HuH-7 (cell line): ENCODE measurements around the gene GLYATL3.
"Not testable (repeated sequence)": the region's sequence is repeated elsewhere in the genome, so short reads cannot be mapped to it uniquely, and the experiment has no call there.

Source experiments
- DNase-seq: peaks from one replicate; pipeline ENCODE4 v3.0.0; 2011; ENCODE audit warnings: low spot score

Gene GLYATL3

GRCh38 chr6:49499623-49500022 lies at the start of gene GLYATL3:
GLYATL3 (plus strand) TSS chr6:49499923; CDS start chr6:49511991, 12,068 bp downstream.
- no peak for DNase-seq

- DNase-seq = no peak
Observed at GRCh38 chr6:49453221-49453620, 46.5 kb upstream of the GLYATL3 start.

- no peak for DNase-seq
Observed at GRCh38 chr6:49454787-49455709, 44.7 kb upstream of the GLYATL3 start.

DNA sequence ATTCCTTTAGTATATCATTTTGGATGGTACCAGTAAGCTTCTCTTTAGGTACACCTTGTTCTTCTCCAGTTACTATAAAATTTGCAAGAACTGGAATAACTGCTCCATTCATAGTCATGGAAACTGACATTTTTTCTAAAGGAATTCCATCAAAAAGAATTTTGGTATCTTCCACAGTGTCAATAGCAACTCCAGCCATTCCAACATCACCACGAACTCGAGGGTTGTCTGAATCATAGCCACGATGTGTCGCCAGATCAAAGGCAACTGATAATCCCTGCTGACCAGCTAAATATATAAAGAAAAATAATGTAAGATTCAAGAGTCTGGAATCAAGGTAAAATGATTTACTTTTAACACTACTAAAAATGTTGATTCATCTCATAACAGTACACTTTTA lies 42.0 kb upstream of the GLYATL3 start:
- DNase-seq = no peak

- DNase-seq = no peak
Observed at GRCh38 chr6:49462071-49462470, 37.7 kb upstream of the GLYATL3 start.

- no peak for DNase-seq
Observed at GRCh38 chr6:49462599-49462926, 37.2 kb upstream of the GLYATL3 start.

- DNase-seq = peak; percentile 75
Observed at GRCh38 chr6:49462927-49463611, 36.7 kb upstream of the GLYATL3 start, which contains the start of the genes CENPQ and MMUT. CENPQ (plus strand) TSS chr6:49463370; CDS start chr6:49470177, 6,807 bp downstream. MMUT (minus strand) TSS chr6:49463253; CDS start chr6:49459466, 3,787 bp downstream.

- no peak for DNase-seq
Observed at GRCh38 chr6:49463612-49463967, 36.1 kb upstream of the GLYATL3 start.

DNA sequence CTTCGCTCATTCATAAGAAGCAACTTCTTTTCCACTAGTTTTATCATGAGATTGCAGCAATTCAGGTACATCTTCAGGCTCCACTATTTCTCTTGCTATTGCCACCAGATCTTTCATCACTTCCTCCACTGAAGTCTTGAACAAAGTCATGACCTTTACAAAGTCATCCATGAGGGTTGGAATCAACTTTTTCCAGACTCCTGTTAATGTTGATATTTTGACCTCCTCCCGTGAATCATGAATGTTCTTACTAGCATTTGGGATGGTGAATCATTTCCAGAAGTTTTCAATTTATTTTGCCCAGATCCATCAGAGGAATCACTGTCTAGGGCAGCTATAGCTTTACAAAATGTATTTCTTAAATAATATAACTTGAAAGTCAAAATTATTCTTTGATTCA lies 35.0 kb upstream of the GLYATL3 start:
- no peak for DNase-seq

DNA sequence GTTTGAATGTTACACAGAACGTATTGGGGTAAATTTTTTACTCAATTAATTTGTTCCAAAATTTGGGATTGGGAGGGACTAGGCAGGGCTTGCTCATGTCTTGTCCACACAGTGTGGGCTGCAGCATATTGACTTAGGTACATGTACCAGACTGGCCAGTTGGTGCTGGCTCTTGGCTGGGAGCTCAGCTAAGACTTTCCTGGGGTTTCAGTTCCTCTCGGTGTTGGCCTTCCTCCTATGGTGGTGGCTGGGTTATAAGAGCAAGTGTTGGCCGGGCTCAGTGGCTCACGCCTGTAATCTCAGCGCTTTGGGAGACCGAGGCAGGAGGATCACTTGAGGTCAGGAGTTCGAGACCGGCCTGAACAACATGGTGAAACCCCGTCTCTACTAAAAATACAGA lies 31.7 kb upstream of the GLYATL3 start:
- no peak for DNase-seq

DNA sequence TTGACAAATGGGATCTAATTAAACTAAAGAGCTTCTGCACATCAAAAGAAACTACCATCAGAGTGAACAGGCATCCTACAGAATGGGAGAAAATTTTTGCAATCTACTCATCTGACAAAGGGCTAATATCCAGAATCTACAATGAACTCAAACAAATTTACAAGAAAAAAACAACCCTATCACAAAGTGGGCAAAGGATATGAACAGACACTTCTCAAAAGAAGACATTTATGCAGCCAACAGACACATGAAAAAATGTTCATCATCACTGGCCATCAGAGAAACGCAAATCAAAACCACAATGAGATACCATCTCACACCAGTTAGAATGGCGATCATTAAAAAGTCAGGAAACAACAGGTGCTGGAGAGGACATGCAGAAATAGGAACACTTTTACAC lies 23.2 kb upstream of the GLYATL3 start:
- DNase-seq = not testable (repeated sequence)

- DNase-seq = no peak
Observed at GRCh38 chr6:49479308-49479970, 20.3 kb upstream of the GLYATL3 start.

- DNase-seq = not testable (repeated sequence)
Observed at GRCh38 chr6:49481846-49482245, 17.9 kb upstream of the GLYATL3 start.

DNA sequence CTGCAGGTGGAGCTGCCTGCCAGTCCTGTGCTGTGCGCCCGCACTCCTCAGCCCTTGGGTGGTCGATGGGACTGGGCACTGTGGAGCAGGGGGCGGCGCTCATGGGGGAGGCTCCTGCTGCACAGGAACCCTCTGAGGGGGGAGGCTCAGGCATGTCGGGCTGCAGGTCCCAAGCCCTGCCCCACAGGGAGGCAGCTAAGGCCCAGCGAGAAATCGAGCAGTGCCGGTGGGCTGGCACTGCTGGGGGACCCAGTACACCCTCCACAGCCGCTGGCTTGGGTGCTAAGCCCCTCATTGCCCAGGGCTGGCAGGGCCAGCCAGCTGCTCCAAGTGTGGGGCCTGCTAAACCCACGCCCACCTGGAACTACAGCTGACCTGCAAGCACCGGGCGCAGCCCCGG lies 16.3 kb upstream of the GLYATL3 start:
- not testable (repeated sequence) for DNase-seq

GRCh38 chr6:49490633-49491032 lies 9.1 kb upstream of the GLYATL3 start:
- no peak for DNase-seq

DNA sequence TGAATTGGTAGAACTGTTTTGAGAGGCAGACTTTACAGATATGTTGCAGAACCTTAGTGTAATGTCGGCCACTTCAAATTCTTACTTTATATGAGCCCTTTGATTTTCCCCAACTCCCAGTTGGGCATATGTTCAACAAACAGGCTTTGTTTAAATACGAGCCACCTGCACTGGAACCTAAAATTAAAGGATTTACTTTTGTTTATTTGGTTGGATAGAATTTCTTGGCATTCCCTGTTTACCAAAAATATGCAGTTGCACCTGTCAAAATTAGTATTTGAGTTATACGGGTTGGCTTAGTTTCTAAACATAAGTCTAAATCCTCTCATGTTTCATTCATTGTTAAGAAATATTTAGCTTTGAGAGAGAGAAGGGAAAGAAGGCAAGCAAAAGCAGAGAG lies 2.4 kb upstream of the GLYATL3 start:
- no peak for DNase-seq

DNA sequence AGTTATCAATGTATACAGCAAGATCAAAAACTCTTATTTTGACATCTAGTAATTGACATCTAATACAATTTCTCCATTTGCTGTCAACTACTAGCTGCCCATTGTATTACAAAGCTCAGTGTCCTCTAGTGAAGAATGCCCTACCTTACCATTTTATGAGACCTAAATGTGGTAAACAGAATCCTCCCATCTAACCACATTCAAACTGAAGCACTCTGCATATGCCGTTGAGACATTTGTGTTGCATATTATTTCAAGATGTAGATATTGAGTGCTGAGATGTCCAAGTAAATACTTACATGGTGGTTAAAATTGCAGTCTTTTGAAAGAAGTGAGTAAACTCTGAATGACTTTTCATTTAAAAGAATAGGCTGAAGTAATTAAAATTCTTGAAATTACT lies 597 bp upstream of the GLYATL3 start:
- no peak for DNase-seq

DNA sequence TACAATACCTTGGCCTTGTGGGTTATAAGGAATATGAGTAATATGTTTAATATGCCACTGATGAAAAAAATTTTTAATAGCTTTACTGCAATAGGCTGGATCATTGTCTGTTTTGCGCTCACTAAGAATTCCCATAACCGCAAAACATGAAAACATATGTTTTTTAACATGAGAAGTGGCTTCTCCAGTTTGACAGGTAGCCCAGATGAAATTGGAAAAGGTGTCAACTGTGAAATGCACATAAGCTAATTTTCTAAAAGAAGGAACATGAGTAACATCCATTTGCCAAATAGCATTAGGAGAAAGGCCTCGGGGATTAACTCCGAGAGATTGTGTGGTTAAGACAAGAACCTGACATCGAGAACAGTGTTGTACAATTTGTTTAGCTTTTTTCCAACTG lies 4.9 kb downstream of the GLYATL3 start:
- no peak for DNase-seq

DNA sequence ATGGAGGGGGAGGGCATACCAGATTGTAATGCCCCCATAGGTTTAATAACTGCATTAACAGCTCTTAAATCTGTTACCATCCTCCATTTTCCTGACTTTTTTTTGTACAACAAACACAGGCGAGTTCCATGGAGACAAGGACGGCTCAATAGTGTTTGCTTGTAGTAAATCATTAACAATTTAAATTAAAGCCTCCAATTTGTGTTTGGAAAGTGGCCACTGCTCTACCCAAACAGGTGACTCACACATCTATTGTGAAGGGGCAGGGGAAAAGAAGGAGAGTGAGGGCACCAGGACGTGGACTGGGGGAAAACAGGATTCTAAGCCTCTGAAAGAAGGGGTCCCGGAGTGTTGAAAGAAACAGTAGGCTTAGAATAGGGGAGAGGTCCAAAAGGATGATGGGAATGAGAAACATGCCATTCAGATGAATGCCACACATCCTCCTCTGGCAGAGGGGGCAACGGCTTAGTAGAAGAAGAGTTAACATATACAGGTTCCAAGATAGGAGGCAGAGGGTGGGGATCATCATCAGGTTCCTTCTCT lies 6.9 kb downstream of the GLYATL3 start:
- DNase-seq = no peak

GRCh38 chr6:49509342-49509741 lies 9.6 kb downstream of the GLYATL3 start:
- no peak for DNase-seq

GRCh38 chr6:49513153-49513989 lies 13.6 kb downstream of the GLYATL3 start:
- no peak for DNase-seq
